Epithelial cell of proximal tubule (primary cell): ENCODE measurements around the gene LEUTX. TPM values are rescaled to one million over a fixed set of nuclear protein-coding genes. Genes with fewer than 3 reads are reported as not detected.

Source experiments
- DNase-seq: peaks from one replicate; pipeline ENCODE4 v3.0.0-alpha.2; 2011; ENCODE audit warnings: low read depth
- H3K4me3 ChIP-seq: 2 replicates; pipeline ENCODE4 v1.5.1; 2011; ENCODE audit warnings: low read depth, mild to moderate bottlenecking, low read length
- total RNA-seq: library from RNA; depleted of rRNA; stranded (reverse); fragments of >200 nt; gene quantifications from 2 replicates; pipeline ENCODE4 v1.2.3, GENCODE V29; 2015
- TF ChIP-seq, protein P1 (sequence below): conservative IDR thresholded peaks from 2 replicates; pipeline ENCODE4 v1.5.1; 2012; ENCODE audit warnings: low read depth, mild to moderate bottlenecking, low read length

LEUTX gene
- total RNA-seq, 1 donor from 2014 or later = not detected

DNA sequence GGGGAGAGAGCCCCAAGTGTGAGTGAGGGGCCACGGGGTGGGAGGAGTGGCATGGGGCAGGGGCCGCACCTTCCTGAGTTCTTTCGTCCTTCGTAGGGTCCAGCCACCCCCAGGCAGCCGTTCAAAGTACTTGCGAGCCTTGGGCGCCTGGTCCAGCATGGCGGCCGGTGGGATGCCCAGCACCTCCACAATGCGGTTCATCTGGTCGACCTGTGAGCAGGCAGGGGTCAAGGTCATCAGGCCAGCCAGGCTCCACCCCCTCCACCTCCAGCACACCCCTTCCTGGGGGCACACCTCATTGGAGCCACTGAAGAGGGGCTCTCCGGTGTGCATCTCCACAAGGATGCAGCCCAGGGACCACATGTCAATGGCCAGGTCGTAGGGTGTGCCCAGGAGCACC, 48.6 kb downstream of the LEUTX start:
- no peak overlapping the region for H3K4me3 ChIP-seq
- TF ChIP-seq, protein P1, sequence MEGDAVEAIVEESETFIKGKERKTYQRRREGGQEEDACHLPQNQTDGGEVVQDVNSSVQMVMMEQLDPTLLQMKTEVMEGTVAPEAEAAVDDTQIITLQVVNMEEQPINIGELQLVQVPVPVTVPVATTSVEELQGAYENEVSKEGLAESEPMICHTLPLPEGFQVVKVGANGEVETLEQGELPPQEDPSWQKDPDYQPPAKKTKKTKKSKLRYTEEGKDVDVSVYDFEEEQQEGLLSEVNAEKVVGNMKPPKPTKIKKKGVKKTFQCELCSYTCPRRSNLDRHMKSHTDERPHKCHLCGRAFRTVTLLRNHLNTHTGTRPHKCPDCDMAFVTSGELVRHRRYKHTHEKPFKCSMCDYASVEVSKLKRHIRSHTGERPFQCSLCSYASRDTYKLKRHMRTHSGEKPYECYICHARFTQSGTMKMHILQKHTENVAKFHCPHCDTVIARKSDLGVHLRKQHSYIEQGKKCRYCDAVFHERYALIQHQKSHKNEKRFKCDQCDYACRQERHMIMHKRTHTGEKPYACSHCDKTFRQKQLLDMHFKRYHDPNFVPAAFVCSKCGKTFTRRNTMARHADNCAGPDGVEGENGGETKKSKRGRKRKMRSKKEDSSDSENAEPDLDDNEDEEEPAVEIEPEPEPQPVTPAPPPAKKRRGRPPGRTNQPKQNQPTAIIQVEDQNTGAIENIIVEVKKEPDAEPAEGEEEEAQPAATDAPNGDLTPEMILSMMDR = no peak
- DNase-seq = no peak

- DNase-seq = no peak
- no peak overlapping the region for H3K4me3 ChIP-seq
- TF ChIP-seq, protein P1 = no peak
Measured at GRCh38 chr19:39828015-39828653, 49.5 kb downstream of the LEUTX start.

GRCh38 chr19:39828654-39829032, 50.0 kb downstream of the LEUTX start:
- TF ChIP-seq, protein P1 = no peak
- no peak for DNase-seq
- no peak overlapping the region for H3K4me3 ChIP-seq

- H3K4me3 ChIP-seq = no peak overlapping the region
- no peak for DNase-seq
- TF ChIP-seq, protein P1 = no peak
Measured at GRCh38 chr19:39829702-39830275, 51.1 kb downstream of the LEUTX start.

GRCh38 chr19:39830406-39830805, 51.8 kb downstream of the LEUTX start:
- H3K4me3 ChIP-seq = no peak overlapping the region
- DNase-seq = no peak
- TF ChIP-seq, protein P1 = no peak

- H3K4me3 ChIP-seq = no peak overlapping the region
- TF ChIP-seq, protein P1 = no peak
- DNase-seq = no peak
Measured at GRCh38 chr19:39830847-39831246, 52.2 kb downstream of the LEUTX start.

GRCh38 chr19:39831679-39832078, 53.0 kb downstream of the LEUTX start:
- H3K4me3 ChIP-seq = no peak overlapping the region
- TF ChIP-seq, protein P1 = no peak
- DNase-seq = no peak
